Measurements from ENCODE around the gene EEF1A2. TPM values are rescaled to one million over a fixed set of nuclear protein-coding genes. Genes with fewer than 3 reads are reported as not detected.

Gene EEF1A2
- total RNA-seq, 1 experiment from 2014 or later: 75.2 TPM

GRCh38 chr20:63543131-63543530, 44.2 kb upstream of the EEF1A2 start:
- Histone ChIP-seq H3K4me3 (peak overlapping the region; percentile 48; the same call in 1 of the 2 replicates), H3K27me3 (ENCODE audit: insufficient read depth, low read depth) (no peaks in the 10 kb centered on the region), H4K20me1 (ENCODE audit: insufficient read depth) (no peaks in the 10 kb centered on the region), H3K4me1 (replicated peaks; ENCODE audit: insufficient read depth) (peaks cover 75% of the 10 kb centered on the region), H3K79me2 (ENCODE audit: low read depth) (no peaks in the 10 kb centered on the region), H2AFZ (no peak overlapping the region), H3F3A (ENCODE audit: insufficient read depth, low read depth) (peaks cover 33% of the 10 kb centered on the region; the same call in 1 of the 2 replicates), H3K9me3 (ENCODE audit: insufficient read depth, low read depth) (no peaks in the 10 kb centered on the region), H3K9me2 (ENCODE audit: insufficient read depth) (no peaks in the 10 kb centered on the region), H3K36me3 (ENCODE audit: low read depth) (no peaks in the 10 kb centered on the region), H3K4me2 (peak overlapping the region; percentile 97), H3K27ac (no peak overlapping the region)
- DNase-seq: no peak
- ChIA-PET CTCF (interaction anchor here (0.6 kb wide), 1 partner anchor 19 kb away, joined by 4 read pairs; no protein-coding TSS in a partner anchor), POLR2A (ENCODE audit: unreplicated experiment) (no interaction called here)
- intact Hi-C loops (cut with micrococcal nuclease; ENCODE audit: unreplicated experiment): no loop called here
- TF ChIP-seq CTCF (conservative IDR thresholded peaks at IDR 0.05) (no peak), EZH2 (IDR thresholded peaks at IDR 0.05; ENCODE audit: low read depth) (no peak)
- BruUV-seq (replicated peaks): no TSS peak

GRCh38 chr20:63542696-63543095, 43.8 kb upstream of the EEF1A2 start:
- CTCF ChIA-PET: no interaction called here
- Histone ChIP-seq H3K4me3 (peak overlapping the region; percentile 48; the same call in 1 of the 2 replicates), H3K4me1 (replicated peaks; ENCODE audit: insufficient read depth) (peaks cover 71% of the 10 kb centered on the region), H3K27ac (no peak overlapping the region; the same call in 1 of the 2 replicates), H3K4me2 (peak overlapping the region; percentile 97), H4K20me1 (ENCODE audit: insufficient read depth) (no peaks in the 10 kb centered on the region), H3K27me3 (ENCODE audit: insufficient read depth, low read depth) (no peaks in the 10 kb centered on the region), H3K36me3 (ENCODE audit: low read depth) (no peaks in the 10 kb centered on the region), H3K9me3 (ENCODE audit: insufficient read depth, low read depth) (no peaks in the 10 kb centered on the region), H3K79me2 (ENCODE audit: low read depth) (no peaks in the 10 kb centered on the region), H3F3A (ENCODE audit: insufficient read depth, low read depth) (peaks cover 33% of the 10 kb centered on the region; the same call in 1 of the 2 replicates), H3K9me2 (ENCODE audit: insufficient read depth) (no peaks in the 10 kb centered on the region), H2AFZ (no peak overlapping the region)
- intact Hi-C loops (cut with micrococcal nuclease; ENCODE audit: unreplicated experiment): no loop called here
- no peak for TF ChIP-seq CTCF (conservative IDR thresholded peaks at IDR 0.05)
- no peak for TF ChIP-seq EZH2 (IDR thresholded peaks at IDR 0.05; ENCODE audit: low read depth)
- POLR2A ChIA-PET (ENCODE audit: unreplicated experiment): no interaction called here
- DNase-seq: no peak
- BruUV-seq (replicated peaks): no TSS peak

- no peaks in the 10 kb centered on the region for H3K27me3 ChIP-seq (ENCODE audit: insufficient read depth, low read depth)
- H4K20me1 ChIP-seq (ENCODE audit: insufficient read depth): no peaks in the 10 kb centered on the region
- peak; percentile 63 for DNase-seq
- peak overlapping the region; percentile 28 for H3K27ac ChIP-seq
- ChIA-PET CTCF (no interaction called here), POLR2A (ENCODE audit: unreplicated experiment) (interaction anchor here (0.6 kb wide), 2 partner anchors 169 to 521 kb away, joined by 4 to 11 read pairs; partner anchors contain the start of gene TCEA2)
- no peaks in the 10 kb centered on the region for H3K36me3 ChIP-seq (ENCODE audit: low read depth)
- no peaks in the 10 kb centered on the region for H3K9me2 ChIP-seq (ENCODE audit: insufficient read depth)
- H3K79me2 ChIP-seq (ENCODE audit: low read depth): no peaks in the 10 kb centered on the region
- TF ChIP-seq CTCF (conservative IDR thresholded peaks at IDR 0.05): no peak
- TF ChIP-seq EZH2 (IDR thresholded peaks at IDR 0.05; ENCODE audit: low read depth): no peak
- peaks cover 33% of the 10 kb centered on the region; the same call in 1 of the 2 replicates for H3F3A ChIP-seq (ENCODE audit: insufficient read depth, low read depth)
- intact Hi-C loops (cut with micrococcal nuclease; ENCODE audit: unreplicated experiment): no loop called here
- H3K9me3 ChIP-seq (ENCODE audit: insufficient read depth, low read depth): no peaks in the 10 kb centered on the region
- H2AFZ ChIP-seq: no peak overlapping the region
- H3K4me3 ChIP-seq: peak overlapping the region; percentile 48
- H3K4me2 ChIP-seq: peak overlapping the region; percentile 97
- peaks cover 66% of the 10 kb centered on the region for H3K4me1 ChIP-seq (replicated peaks; ENCODE audit: insufficient read depth)
- TSS peak; percentile 40 for BruUV-seq (replicated peaks)
Observed at GRCh38 chr20:63542031-63542559, 43.2 kb upstream of the EEF1A2 start.

Measured in PC-9 (cell line).